ENCODE data around the gene GIPC1.

DNA sequence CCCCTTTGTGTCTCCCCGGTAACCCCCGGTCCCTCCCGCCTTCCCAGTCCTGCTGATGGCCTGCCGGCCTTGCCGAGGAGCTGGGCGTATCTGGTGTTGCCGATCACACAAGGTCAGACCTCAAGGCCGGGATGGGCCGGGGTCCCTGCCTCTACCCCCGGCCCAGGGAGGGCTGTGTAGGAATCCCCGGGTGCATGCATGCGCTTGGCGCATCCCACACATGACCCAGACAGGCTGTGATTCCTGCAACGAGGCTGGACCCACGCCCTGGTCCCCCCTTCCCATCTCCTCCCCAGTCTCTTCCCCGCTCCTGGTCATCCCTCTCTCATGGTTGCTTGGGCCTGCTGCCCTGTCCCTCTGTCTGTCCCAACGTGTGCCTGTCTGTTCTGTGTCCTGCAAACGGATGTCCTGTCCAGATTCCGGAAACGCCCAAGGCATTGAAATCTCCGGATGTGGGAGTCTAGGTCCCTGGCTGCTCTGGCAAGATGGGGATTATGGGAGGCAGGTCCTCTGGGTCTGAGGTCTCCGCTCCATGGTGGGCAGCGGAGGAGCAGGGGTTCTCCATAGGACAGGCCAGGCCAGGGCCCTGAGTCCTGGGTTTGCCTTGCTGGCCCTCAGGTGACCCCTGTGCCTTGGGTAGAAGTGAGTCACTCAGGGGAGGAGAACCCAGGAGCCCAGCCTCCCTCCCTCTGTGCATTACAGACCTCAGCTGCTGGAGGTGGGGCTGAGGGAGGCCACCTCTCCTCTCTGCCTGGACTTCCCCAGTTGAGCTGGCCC lies 61.2 kb downstream of the GIPC1 start:
- TF ChIP-seq, protein P1, sequence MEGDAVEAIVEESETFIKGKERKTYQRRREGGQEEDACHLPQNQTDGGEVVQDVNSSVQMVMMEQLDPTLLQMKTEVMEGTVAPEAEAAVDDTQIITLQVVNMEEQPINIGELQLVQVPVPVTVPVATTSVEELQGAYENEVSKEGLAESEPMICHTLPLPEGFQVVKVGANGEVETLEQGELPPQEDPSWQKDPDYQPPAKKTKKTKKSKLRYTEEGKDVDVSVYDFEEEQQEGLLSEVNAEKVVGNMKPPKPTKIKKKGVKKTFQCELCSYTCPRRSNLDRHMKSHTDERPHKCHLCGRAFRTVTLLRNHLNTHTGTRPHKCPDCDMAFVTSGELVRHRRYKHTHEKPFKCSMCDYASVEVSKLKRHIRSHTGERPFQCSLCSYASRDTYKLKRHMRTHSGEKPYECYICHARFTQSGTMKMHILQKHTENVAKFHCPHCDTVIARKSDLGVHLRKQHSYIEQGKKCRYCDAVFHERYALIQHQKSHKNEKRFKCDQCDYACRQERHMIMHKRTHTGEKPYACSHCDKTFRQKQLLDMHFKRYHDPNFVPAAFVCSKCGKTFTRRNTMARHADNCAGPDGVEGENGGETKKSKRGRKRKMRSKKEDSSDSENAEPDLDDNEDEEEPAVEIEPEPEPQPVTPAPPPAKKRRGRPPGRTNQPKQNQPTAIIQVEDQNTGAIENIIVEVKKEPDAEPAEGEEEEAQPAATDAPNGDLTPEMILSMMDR (IDR thresholded peaks at IDR 0.05) = no peak
- TF ChIP-seq JUND (IDR thresholded peaks at IDR 0.05) (no peak), TAF1 (IDR thresholded peaks at IDR 0.05; ENCODE audit: borderline replicate concordance, low read depth, low read length) (no peak), POLR2AphosphoS5 (IDR thresholded peaks at IDR 0.05; ENCODE audit: low read depth, low read length) (no peak), RFX5 (IDR thresholded peaks at IDR 0.05; ENCODE audit: low read length) (no peak), RAD21 (IDR thresholded peaks at IDR 0.05; ENCODE audit: low read length) (no peak), CHD2 (IDR thresholded peaks at IDR 0.05; ENCODE audit: low read length, partially characterized antibody) (no peak), MXI1 (IDR thresholded peaks at IDR 0.05; ENCODE audit: low read depth, low read length) (peak; percentile 78), GABPA (IDR thresholded peaks at IDR 0.05; ENCODE audit: low read depth) (0 out of 2 replicates have a peak, but pooled peaks have one; percentile 51), EZH2phosphoT487 (IDR thresholded peaks at IDR 0.05; ENCODE audit: borderline replicate concordance, low read depth) (no peak), RCOR1 (IDR thresholded peaks at IDR 0.05; ENCODE audit: low read length) (peak; percentile 43; the same call in 1 of the 2 replicates), EP300 (IDR thresholded peaks at IDR 0.05; ENCODE audit: borderline replicate concordance in 1 of 2, low read depth in 1 of 2, low read length in 1 of 2) (peak in 1 of 2 experiments; percentile 51; a peak in 1 of 4 replicates)
- TF ChIP-seq, protein P2, sequence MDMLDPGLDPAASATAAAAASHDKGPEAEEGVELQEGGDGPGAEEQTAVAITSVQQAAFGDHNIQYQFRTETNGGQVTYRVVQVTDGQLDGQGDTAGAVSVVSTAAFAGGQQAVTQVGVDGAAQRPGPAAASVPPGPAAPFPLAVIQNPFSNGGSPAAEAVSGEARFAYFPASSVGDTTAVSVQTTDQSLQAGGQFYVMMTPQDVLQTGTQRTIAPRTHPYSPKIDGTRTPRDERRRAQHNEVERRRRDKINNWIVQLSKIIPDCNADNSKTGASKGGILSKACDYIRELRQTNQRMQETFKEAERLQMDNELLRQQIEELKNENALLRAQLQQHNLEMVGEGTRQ (IDR thresholded peaks at IDR 0.05; ENCODE audit: borderline replicate concordance, low read depth, low read length) = no peak
